Measurements from ENCODE around the gene PITX1.
"Not testable (repeated sequence)": the region's sequence is repeated elsewhere in the genome, so short reads cannot be mapped to it uniquely, and the experiment has no call there.

PITX1 gene

DNA sequence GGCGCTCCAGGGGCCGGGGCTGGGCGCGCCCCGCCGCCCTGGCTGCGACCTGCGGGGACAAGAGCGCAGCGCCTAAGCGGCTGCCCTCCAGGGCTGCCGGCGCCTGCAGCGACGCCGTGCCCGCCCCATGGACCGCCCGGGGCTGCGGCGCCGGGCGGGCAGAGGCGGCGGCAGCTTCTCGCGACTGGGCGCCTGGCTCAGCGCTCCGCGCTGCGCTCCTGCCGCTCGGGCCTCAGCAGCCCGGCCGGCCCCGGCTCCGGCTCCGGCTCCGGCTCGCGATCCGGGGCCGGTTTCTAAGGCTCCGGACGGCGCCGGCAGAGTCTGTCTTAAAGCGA, at the start of gene PITX1:
TSS of gene PITX1 (minus strand) at position 328 of the 335 bp plus-strand sequence. CDS start 347 bp downstream, outside the sequence.
- H3K27me3 ChIP-seq (ENCODE audit: control insufficient read depth, insufficient read depth, low read length): peaks cover 98% of the 10 kb centered on the region
- peaks cover 43% of the 10 kb centered on the region for H3K4me1 ChIP-seq (ENCODE audit: control insufficient read depth, insufficient read depth, low read length)
- H3K9me3 ChIP-seq (ENCODE audit: control insufficient read depth, insufficient read depth, low read depth, low read length): no peaks in the 10 kb centered on the region
- peak within 1 kb of the TSS; percentile 82 for H3K9ac ChIP-seq (ENCODE audit: low read length)
- H3K27ac ChIP-seq (ENCODE audit: low read depth, low read length): no peak within 1 kb of the TSS
- H3K4me3 ChIP-seq (ENCODE audit: low read depth, low read length): peak within 1 kb of the TSS; percentile 63
- no peaks in the 10 kb centered on the region for H3K36me3 ChIP-seq (ENCODE audit: control insufficient read depth, insufficient read depth, low read length)

- not testable (repeated sequence) for H3K9me3 ChIP-seq (ENCODE audit: control insufficient read depth, insufficient read depth, low read depth, low read length); H3K9ac ChIP-seq (ENCODE audit: low read length); H3K27ac ChIP-seq (ENCODE audit: low read depth, low read length); H3K27me3 ChIP-seq (ENCODE audit: control insufficient read depth, insufficient read depth, low read length); H3K4me1 ChIP-seq (ENCODE audit: control insufficient read depth, insufficient read depth, low read length); H3K4me3 ChIP-seq (ENCODE audit: low read depth, low read length); H3K36me3 ChIP-seq (ENCODE audit: control insufficient read depth, insufficient read depth, low read length)
Observed at GRCh38 chr5:135083334-135083733, 49.3 kb upstream of the PITX1 start.

DNA sequence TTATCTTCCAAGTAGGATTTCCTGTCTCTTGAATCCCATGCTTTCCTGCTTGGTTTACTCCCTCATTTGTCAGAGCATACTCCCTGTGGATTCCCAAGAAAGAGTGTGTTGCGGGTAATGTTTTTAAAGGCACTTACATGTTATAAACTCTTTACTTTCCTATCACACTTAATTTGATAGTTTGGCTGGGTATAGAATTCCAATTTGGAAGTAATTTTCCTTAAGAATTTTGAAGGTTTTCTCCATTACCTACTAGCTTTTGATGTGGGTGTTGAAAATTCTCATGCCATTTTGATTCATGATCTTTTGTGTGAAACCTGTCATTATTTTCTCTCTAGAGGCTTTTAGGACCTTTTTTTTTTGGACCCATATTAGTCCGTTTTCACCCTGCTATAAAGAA, 47.2 kb upstream of the PITX1 start:
- H3K4me1 ChIP-seq (ENCODE audit: control insufficient read depth, insufficient read depth, low read length): no peaks in the 10 kb centered on the region
- H3K27me3 ChIP-seq (ENCODE audit: control insufficient read depth, insufficient read depth, low read length): no peaks in the 10 kb centered on the region; the same call in 1 of the 2 replicates
- no peaks in the 10 kb centered on the region for H3K36me3 ChIP-seq (ENCODE audit: control insufficient read depth, insufficient read depth, low read length)
- H3K27ac ChIP-seq (ENCODE audit: low read depth, low read length): no peak overlapping the region
- no peak overlapping the region for H3K9ac ChIP-seq (ENCODE audit: low read length)
- H3K4me3 ChIP-seq (ENCODE audit: low read depth, low read length): no peak overlapping the region
- H3K9me3 ChIP-seq (ENCODE audit: control insufficient read depth, insufficient read depth, low read depth, low read length): peaks cover 6% of the 10 kb centered on the region

- Histone ChIP-seq H3K4me3 (ENCODE audit: low read depth, low read length) (no peak overlapping the region), H3K27ac (ENCODE audit: low read depth, low read length) (no peak overlapping the region), H3K36me3 (ENCODE audit: control insufficient read depth, insufficient read depth, low read length) (no peaks in the 10 kb centered on the region), H3K9me3 (ENCODE audit: control insufficient read depth, insufficient read depth, low read depth, low read length) (peaks cover 6% of the 10 kb centered on the region), H3K9ac (ENCODE audit: low read length) (no peak overlapping the region), H3K27me3 (ENCODE audit: control insufficient read depth, insufficient read depth, low read length) (no peaks in the 10 kb centered on the region; the same call in 1 of the 2 replicates), H3K4me1 (ENCODE audit: control insufficient read depth, insufficient read depth, low read length) (no peaks in the 10 kb centered on the region)
Observed at GRCh38 chr5:135079760-135080159, 45.7 kb upstream of the PITX1 start.

DNA sequence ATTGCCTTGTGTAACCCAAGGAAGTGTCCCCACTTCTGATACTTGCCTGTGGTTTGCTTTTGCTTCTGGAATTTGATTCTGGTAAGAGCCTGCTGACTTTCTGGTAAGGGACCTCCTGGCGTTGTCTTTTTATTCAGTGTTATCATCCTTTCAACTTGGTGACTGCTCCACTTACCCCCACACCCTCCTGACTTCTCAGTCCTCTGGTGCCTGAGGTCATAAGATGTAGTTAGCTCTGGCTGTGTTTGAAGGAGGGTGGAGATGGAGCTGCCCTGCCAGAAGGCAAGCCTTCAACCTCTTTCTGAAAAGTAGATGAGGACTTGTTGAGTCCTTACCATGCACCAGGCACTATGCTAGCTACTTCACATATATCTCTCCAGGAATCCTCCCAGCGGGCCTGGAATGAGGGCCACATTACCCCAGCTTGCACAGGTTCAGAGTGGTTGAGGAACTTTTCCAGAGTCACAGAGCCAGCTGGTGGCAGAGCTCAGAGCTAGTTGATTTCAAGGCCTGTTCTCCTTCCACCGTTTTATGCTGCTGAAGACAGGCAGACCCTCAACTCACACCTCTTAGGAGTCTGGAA, 45.2 kb upstream of the PITX1 start:
- Histone ChIP-seq H3K27me3 (ENCODE audit: control insufficient read depth, insufficient read depth, low read length) (peaks cover 3% of the 10 kb centered on the region), H3K27ac (ENCODE audit: low read depth, low read length) (no peak overlapping the region)

DNA sequence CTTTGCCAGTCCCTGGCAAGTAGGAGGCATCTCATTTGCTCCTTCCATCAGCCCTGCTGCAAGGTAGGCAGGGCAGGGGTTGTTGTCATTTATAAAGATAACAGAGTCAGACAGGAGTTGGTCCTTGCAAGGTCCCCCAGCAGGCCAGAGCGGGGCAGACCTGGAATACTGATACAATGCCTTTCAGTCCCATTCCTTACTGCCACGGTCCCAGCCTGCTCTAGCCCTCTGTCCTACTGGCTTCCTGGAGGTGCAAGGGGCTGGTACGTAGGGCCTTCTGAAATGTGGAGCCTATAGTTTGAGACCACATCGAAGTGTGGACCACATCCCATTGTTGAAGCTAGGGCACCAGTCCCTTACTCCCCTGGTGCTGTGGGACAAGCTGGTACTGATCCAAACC, 42.8 kb upstream of the PITX1 start:
- Histone ChIP-seq H3K4me3 (ENCODE audit: low read depth, low read length) (no peak overlapping the region), H3K9me3 (ENCODE audit: control insufficient read depth, insufficient read depth, low read depth, low read length) (peaks cover 2% of the 10 kb centered on the region), H3K36me3 (ENCODE audit: control insufficient read depth, insufficient read depth, low read length) (no peaks in the 10 kb centered on the region), H3K27me3 (ENCODE audit: control insufficient read depth, insufficient read depth, low read length) (peaks cover 26% of the 10 kb centered on the region), H3K4me1 (ENCODE audit: control insufficient read depth, insufficient read depth, low read length) (peaks cover 9% of the 10 kb centered on the region), H3K27ac (ENCODE audit: low read depth, low read length) (no peak overlapping the region), H3K9ac (ENCODE audit: low read length) (no peak overlapping the region)

More for the DNA sequence above, 45.2 kb upstream of the PITX1 start:
- H3K4me1 ChIP-seq (ENCODE audit: control insufficient read depth, insufficient read depth, low read length): no peaks in the 10 kb centered on the region
- H3K9ac ChIP-seq (ENCODE audit: low read length): no peak overlapping the region
- H3K36me3 ChIP-seq (ENCODE audit: control insufficient read depth, insufficient read depth, low read length): no peaks in the 10 kb centered on the region
- H3K4me3 ChIP-seq (ENCODE audit: low read depth, low read length): no peak overlapping the region
- peaks cover 6% of the 10 kb centered on the region for H3K9me3 ChIP-seq (ENCODE audit: control insufficient read depth, insufficient read depth, low read depth, low read length)

GRCh38 chr5:135076051-135076491, 42.0 kb upstream of the PITX1 start:
- Histone ChIP-seq H3K4me1 (ENCODE audit: control insufficient read depth, insufficient read depth, low read length) (peaks cover 9% of the 10 kb centered on the region), H3K9ac (ENCODE audit: low read length) (no peak overlapping the region), H3K4me3 (ENCODE audit: low read depth, low read length) (no peak overlapping the region), H3K9me3 (ENCODE audit: control insufficient read depth, insufficient read depth, low read depth, low read length) (no peaks in the 10 kb centered on the region; the same call in 1 of the 2 replicates), H3K27me3 (ENCODE audit: control insufficient read depth, insufficient read depth, low read length) (peaks cover 31% of the 10 kb centered on the region), H3K27ac (ENCODE audit: low read depth, low read length) (no peak overlapping the region), H3K36me3 (ENCODE audit: control insufficient read depth, insufficient read depth, low read length) (no peaks in the 10 kb centered on the region)

GRCh38 chr5:135075621-135076020, 41.6 kb upstream of the PITX1 start:
- Histone ChIP-seq H3K9me3 (ENCODE audit: control insufficient read depth, insufficient read depth, low read depth, low read length) (no peaks in the 10 kb centered on the region), H3K36me3 (ENCODE audit: control insufficient read depth, insufficient read depth, low read length) (no peaks in the 10 kb centered on the region)

GRCh38 chr5:135073761-135074345, 39.8 kb upstream of the PITX1 start:
- H3K4me3 ChIP-seq (ENCODE audit: low read depth, low read length): no peak overlapping the region
- H3K4me1 ChIP-seq (ENCODE audit: control insufficient read depth, insufficient read depth, low read length): peaks cover 9% of the 10 kb centered on the region
- H3K36me3 ChIP-seq (ENCODE audit: control insufficient read depth, insufficient read depth, low read length): no peaks in the 10 kb centered on the region
- no peak overlapping the region for H3K9ac ChIP-seq (ENCODE audit: low read length)
- no peaks in the 10 kb centered on the region for H3K9me3 ChIP-seq (ENCODE audit: control insufficient read depth, insufficient read depth, low read depth, low read length)
- H3K27ac ChIP-seq (ENCODE audit: low read depth, low read length): no peak overlapping the region
- H3K27me3 ChIP-seq (ENCODE audit: control insufficient read depth, insufficient read depth, low read length): peaks cover 49% of the 10 kb centered on the region

More at GRCh38 chr5:135075621-135076020, 41.6 kb upstream of the PITX1 start:
- H3K4me1 ChIP-seq (ENCODE audit: control insufficient read depth, insufficient read depth, low read length): peaks cover 9% of the 10 kb centered on the region
- H3K27ac ChIP-seq (ENCODE audit: low read depth, low read length): no peak overlapping the region
- H3K27me3 ChIP-seq (ENCODE audit: control insufficient read depth, insufficient read depth, low read length): peaks cover 35% of the 10 kb centered on the region
- no peak overlapping the region for H3K4me3 ChIP-seq (ENCODE audit: low read depth, low read length)
- H3K9ac ChIP-seq (ENCODE audit: low read length): no peak overlapping the region

- Histone ChIP-seq H3K36me3 (ENCODE audit: control insufficient read depth, insufficient read depth, low read length) (no peaks in the 10 kb centered on the region), H3K4me3 (ENCODE audit: low read depth, low read length) (no peak overlapping the region), H3K27me3 (ENCODE audit: control insufficient read depth, insufficient read depth, low read length) (peaks cover 49% of the 10 kb centered on the region), H3K9me3 (ENCODE audit: control insufficient read depth, insufficient read depth, low read depth, low read length) (no peaks in the 10 kb centered on the region), H3K27ac (ENCODE audit: low read depth, low read length) (no peak overlapping the region), H3K4me1 (ENCODE audit: control insufficient read depth, insufficient read depth, low read length) (peaks cover 9% of the 10 kb centered on the region), H3K9ac (ENCODE audit: low read length) (no peak overlapping the region)
Observed at GRCh38 chr5:135072387-135073281, 38.6 kb upstream of the PITX1 start.

DNA sequence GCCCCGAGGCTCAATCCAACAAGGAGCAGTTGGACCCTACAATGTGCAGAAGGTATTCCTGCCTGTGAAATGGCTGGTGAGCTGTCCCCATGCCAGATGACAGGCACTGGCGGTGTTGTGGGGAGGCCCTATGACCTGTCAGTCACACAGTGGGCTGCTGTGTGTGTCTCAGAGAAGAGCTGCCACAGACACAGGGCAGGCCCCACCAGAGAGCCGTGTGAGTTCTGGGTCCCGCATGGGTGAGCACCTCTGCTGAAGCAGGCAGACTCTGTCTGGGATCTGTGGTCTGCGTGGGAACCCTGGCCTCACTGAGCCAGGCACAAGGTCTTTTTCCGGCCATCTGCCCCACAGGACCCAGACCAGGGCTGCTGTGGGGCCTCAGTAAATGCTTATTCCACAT, 37.3 kb upstream of the PITX1 start:
- H3K4me1 ChIP-seq (ENCODE audit: control insufficient read depth, insufficient read depth, low read length): peaks cover 9% of the 10 kb centered on the region
- no peak overlapping the region for H3K9ac ChIP-seq (ENCODE audit: low read length)
- H3K36me3 ChIP-seq (ENCODE audit: control insufficient read depth, insufficient read depth, low read length): no peaks in the 10 kb centered on the region
- no peaks in the 10 kb centered on the region for H3K9me3 ChIP-seq (ENCODE audit: control insufficient read depth, insufficient read depth, low read depth, low read length)
- H3K27ac ChIP-seq (ENCODE audit: low read depth, low read length): no peak overlapping the region
- no peak overlapping the region for H3K4me3 ChIP-seq (ENCODE audit: low read depth, low read length)
- H3K27me3 ChIP-seq (ENCODE audit: control insufficient read depth, insufficient read depth, low read length): peaks cover 56% of the 10 kb centered on the region
